H1 (cell line): Measurements from ENCODE around the gene RTP2. TPM values are rescaled to one million over a fixed set of nuclear protein-coding genes. Genes with fewer than 3 reads are reported as not detected.

Experiments
- ATF2 ChIP-seq: IDR thresholded peaks from 2 replicates; pipeline ENCODE4 v1.6.1; 2012; ENCODE audit warnings: low read length, inconsistent platforms
- BCL11A ChIP-seq, 2 experiments: IDR thresholded peaks; one replicate each; pipeline ENCODE4 v1.6.1; 2011; ENCODE audit warnings: low read depth in 2 of 2, low read length in 2 of 2, mild to moderate bottlenecking in 2 of 2
- CHD2 ChIP-seq: IDR thresholded peaks from 2 replicates; pipeline ENCODE4 v1.6.1; 2012; ENCODE audit warnings: low read length, improper control_type of control experiment
- E2F6 ChIP-seq: IDR thresholded peaks from 2 replicates; pipeline ENCODE4 v1.6.1; 2012; ENCODE audit warnings: inconsistent platforms
- KDM1A ChIP-seq: fragments of 200-600, 300-600 bp; sonication (generic); IDR thresholded peaks from 2 replicates; pipeline ENCODE4 v1.7.1; 2016; ENCODE audit warnings: mild to moderate bottlenecking, low read length, borderline replicate concordance
- MAX ChIP-seq: IDR thresholded peaks from 2 replicates; pipeline ENCODE4 v1.6.1; 2012; ENCODE audit warnings: inconsistent platforms
- NRF1 ChIP-seq: IDR thresholded peaks from 2 replicates; pipeline ENCODE4 v1.6.1; 2011; ENCODE audit warnings: mild to moderate bottlenecking, low read depth, low read length, improper control_type of control experiment
- PHF8 ChIP-seq: fragments of 200-600 bp; sonication (generic); conservative IDR thresholded peaks from 2 replicates; pipeline ENCODE4 v1.7.1; 2012; ENCODE audit warnings: low read depth, mild to moderate bottlenecking, inconsistent platforms, low read length, moderate library complexity
- RAD21 ChIP-seq, 2 experiments: IDR thresholded peaks in 1 of 2; conservative IDR thresholded peaks in 1 of 2; 2 replicates each; pipeline ENCODE4 v1.6.1; 2011; ENCODE audit warnings: low read depth in 2 of 2, low read length in 2 of 2, improper control_type of control experiment in 1 of 2, inconsistent platforms in 1 of 2, mild to moderate bottlenecking in 1 of 2, moderate library complexity in 1 of 2
- RBBP5 ChIP-seq: IDR thresholded peaks from 2 replicates; pipeline ENCODE4 v1.7.1; 2012; ENCODE audit warnings: low read depth, mild to moderate bottlenecking, inconsistent platforms, low read length, moderate library complexity, borderline replicate concordance
- SIX5 ChIP-seq: IDR thresholded peaks from 2 replicates; pipeline ENCODE4 v1.6.1; 2011; ENCODE audit warnings: mild to moderate bottlenecking, low read depth, low read length
- TEAD4 ChIP-seq: IDR thresholded peaks from 2 replicates; pipeline ENCODE4 v1.6.1; 2012; ENCODE audit warnings: low read depth, low read length, inconsistent platforms, mixed read lengths
- polyA plus RNA-seq, 7 experiments: library from polyadenylated mRNA; depleted of rRNA in 3 of 7; stranded (reverse) in 5 of 7; unstranded in 2 of 7; fragments of >200 nt in 5 of 7; fragments of 200-250 nt in 2 of 7; gene quantifications; 1 replicate in 5 of 7; 2 replicates in 1 of 7; 4 replicates in 1 of 7; pipeline versions ENCODE4 v1.2.1 to v1.2.3, GENCODE V29; 2011 to 2013; ENCODE audit warnings: missing spikeins in 2 of 7, mixed read lengths in 2 of 7
- total RNA-seq: library from RNA; stranded (reverse); fragmentation: NEBNext Ultra II Directional; extraction: Animal tissue kit (Norgen Biotek cat#: 25700); gene quantifications from 2 replicates; pipeline ENCODE4 v1.2.1, GENCODE V29; 2021

RTP2 gene
- total and polyA plus RNA-seq, 2 of the 8 experiments (the other 6 are each of a cell fraction or from before 2014, with no cell fraction given) = not detected

- no peak for TF ChIP-seq E2F6
- no peak for TF ChIP-seq ATF2
- no peak for TF ChIP-seq SIX5
- TF ChIP-seq KDM1A = no peak
- peak; percentile 96 to 97 for TF ChIP-seq RAD21 (IDR thresholded peaks at IDR 0.05 in 1 of 2, conservative IDR thresholded peaks at IDR 0.05 in 1 of 2; ENCODE audit: low read depth in 2 of 2, low read length in 2 of 2)
- no peak for TF ChIP-seq NRF1
- TF ChIP-seq MAX = no peak
- no peak for TF ChIP-seq RBBP5
- TF ChIP-seq BCL11A (IDR thresholded peaks at IDR 0.05; ENCODE audit: low read depth in 2 of 2, low read length in 2 of 2) = no peak
- no peak for TF ChIP-seq PHF8
- TF ChIP-seq CHD2 = no peak
- no peak for TF ChIP-seq TEAD4
Measured at GRCh38 chr3:187678726-187679268, 23.6 kb downstream of the RTP2 start (continued).
